ENCODE measurements around the gene CLEC3B. TPM values are rescaled to one million over a fixed set of nuclear protein-coding genes. Genes with fewer than 3 reads are reported as not detected.
"Not testable (repeated sequence)": the region's sequence is repeated elsewhere in the genome, so short reads cannot be mapped to it uniquely, and the experiment has no call there.

Gene CLEC3B, protein sequence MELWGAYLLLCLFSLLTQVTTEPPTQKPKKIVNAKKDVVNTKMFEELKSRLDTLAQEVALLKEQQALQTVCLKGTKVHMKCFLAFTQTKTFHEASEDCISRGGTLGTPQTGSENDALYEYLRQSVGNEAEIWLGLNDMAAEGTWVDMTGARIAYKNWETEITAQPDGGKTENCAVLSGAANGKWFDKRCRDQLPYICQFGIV
- not detected for polyA plus RNA-seq (2012; ENCODE audit: low read depth, missing spikeins)

DNA sequence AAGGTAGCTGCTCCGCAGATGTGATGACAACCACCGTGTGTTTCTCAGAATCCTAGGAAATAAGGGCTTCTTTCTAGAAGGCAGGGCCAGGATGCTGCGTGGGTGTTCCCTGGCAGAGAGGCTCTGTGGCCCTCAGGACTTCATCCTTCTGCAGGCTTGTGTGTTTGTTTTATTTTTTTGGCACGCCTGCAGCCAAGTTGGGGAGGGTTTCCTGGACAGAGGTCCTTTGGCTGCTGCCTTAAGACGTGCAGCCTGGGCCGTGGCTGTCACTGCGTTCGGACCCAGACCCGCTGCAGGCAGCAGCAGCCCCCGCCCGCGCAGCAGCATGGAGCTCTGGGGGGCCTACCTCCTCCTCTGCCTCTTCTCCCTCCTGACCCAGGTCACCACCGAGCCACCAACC, at the start of gene CLEC3B:
Gene CLEC3B (plus strand): TSS at position 266 of the 400 bp plus-strand sequence. CDS start 60 bp downstream, at position 326.
- DNase-seq (ENCODE audit: insufficient read length, low spot score): no peak

DNA sequence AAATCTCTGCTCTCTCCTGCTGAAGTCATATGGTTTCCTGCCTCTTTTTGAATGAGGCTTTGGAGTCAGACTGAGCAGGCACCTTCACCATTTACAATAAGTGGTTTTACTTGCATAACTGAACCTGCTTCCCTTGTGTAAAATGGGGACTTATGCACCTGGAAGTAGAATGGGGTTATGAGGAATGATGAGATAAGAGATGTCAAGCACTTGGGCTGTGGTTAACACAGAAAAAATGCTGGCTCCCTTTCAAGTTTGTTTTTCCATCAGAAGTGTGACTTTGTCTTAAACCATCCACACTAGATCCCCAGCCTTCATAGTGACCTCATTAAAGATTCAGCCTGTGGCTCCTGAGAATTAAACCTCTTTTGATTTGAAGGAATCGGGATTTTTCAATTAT, 44.9 kb upstream of the CLEC3B start:
- DNase-seq (ENCODE audit: insufficient read length, low spot score) (no peak), FAIRE-seq (no peak)
- TF ChIP-seq TAF1 (IDR thresholded peaks at IDR 0.05; ENCODE audit: low read depth, low read length): no peak
- no peak for TF ChIP-seq SPI1 (IDR thresholded peaks at IDR 0.05; ENCODE audit: low read depth, low read length)
- TF ChIP-seq POLR2AphosphoS5 (IDR thresholded peaks at IDR 0.05; ENCODE audit: low read depth, low read length): no peak
- TF ChIP-seq PAX5 (IDR thresholded peaks at IDR 0.05; ENCODE audit: insufficient read depth, low read length, severe bottlenecking): no peak
- TF ChIP-seq POU2F2 (IDR thresholded peaks at IDR 0.05; ENCODE audit: low read depth, low read length): no peak
- TF ChIP-seq POLR2A (IDR thresholded peaks at IDR 0.05; ENCODE audit: low read depth, low read length): no peak

More for the DNA sequence above, at the start of gene CLEC3B:
- FAIRE-seq: no peak
- TF ChIP-seq POLR2AphosphoS5 (IDR thresholded peaks at IDR 0.05; ENCODE audit: low read depth, low read length) (no peak), SPI1 (IDR thresholded peaks at IDR 0.05; ENCODE audit: low read depth, low read length) (no peak), POU2F2 (IDR thresholded peaks at IDR 0.05; ENCODE audit: low read depth, low read length) (no peak), PAX5 (IDR thresholded peaks at IDR 0.05; ENCODE audit: insufficient read depth, low read length, severe bottlenecking) (no peak), TAF1 (IDR thresholded peaks at IDR 0.05; ENCODE audit: low read depth, low read length) (no peak)

DNA sequence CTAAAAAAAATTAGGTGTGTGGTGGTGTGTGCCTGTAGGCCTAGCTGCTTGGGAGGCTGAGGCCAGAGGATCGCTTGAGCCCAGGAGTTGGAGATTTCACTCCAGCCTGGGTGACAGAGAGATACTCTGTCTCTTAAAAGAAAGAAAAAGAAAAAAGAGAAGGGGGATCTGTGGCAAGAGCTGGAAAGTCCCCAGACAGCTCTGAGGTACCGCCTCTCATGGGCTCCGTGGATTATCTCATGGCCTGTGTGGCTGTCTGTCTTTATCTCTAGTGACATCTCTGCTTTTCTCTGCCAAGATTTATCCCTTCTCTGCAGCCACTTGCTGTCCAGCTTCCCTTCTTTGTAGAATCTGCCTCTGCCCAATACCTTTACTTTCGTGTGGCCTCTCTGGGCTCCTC, 44.4 kb upstream of the CLEC3B start:
- DNase-seq (ENCODE audit: insufficient read length, low spot score) (no peak), FAIRE-seq (no peak)
- no peak for TF ChIP-seq PAX5 (IDR thresholded peaks at IDR 0.05; ENCODE audit: insufficient read depth, low read length, severe bottlenecking)
- peak; percentile 55 for TF ChIP-seq SPI1 (IDR thresholded peaks at IDR 0.05; ENCODE audit: low read depth, low read length)

DNA sequence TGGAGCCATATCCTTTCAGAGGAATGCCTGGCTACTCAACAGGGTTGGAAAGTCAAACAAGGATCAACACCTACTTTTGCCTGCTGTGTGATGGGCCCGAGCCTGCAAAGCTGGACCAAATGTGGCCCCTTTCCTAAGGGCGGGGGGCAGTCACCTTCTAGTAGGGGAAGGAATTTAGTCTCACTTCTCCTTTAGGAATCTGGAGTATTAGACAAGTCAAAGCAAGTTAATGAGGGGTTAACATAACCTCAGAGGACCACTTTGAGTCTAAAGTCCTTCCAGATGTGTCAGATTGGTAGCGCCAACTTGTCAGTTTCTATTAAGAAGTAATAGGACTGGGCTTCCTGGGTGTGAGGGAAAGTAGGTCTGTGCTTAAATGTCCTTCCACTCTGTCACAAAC, 43.3 kb upstream of the CLEC3B start:
- DNase-seq (ENCODE audit: insufficient read length, low spot score) (no peak), FAIRE-seq (no peak)
- peak; percentile 27; the same call in 1 of the 2 replicates for TF ChIP-seq SPI1 (IDR thresholded peaks at IDR 0.05; ENCODE audit: low read depth, low read length)
- TF ChIP-seq TAF1 (IDR thresholded peaks at IDR 0.05; ENCODE audit: low read depth, low read length): no peak

DNA sequence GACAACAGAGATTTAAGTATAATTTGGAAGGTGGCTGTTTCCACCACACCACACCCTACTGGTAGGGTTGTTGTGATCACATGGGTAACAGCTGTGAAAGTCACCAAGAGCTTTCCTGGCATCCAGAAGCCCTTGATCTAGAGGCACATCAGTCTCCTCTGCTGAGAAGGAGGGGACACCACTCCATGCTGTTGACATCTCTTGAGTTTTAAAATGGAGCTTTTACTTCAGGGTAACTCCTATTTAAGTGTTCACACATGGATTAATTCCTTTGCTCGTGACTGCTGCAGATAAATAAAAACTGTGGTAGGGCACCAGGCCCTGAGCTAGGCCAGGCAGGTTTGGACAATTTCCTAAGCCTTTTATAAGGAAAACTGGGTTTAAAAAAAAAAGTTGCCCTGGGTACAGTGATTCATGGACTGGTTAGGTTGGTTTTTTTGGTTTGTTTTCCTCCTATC, 42.6 kb upstream of the CLEC3B start:
- no peak for DNase-seq (ENCODE audit: insufficient read length, low spot score)
- FAIRE-seq: no peak
- TF ChIP-seq POU2F2 (IDR thresholded peaks at IDR 0.05; ENCODE audit: low read depth, low read length) (no peak), POLR2AphosphoS5 (IDR thresholded peaks at IDR 0.05; ENCODE audit: low read depth, low read length) (no peak), TAF1 (IDR thresholded peaks at IDR 0.05; ENCODE audit: low read depth, low read length) (no peak), POLR2A (IDR thresholded peaks at IDR 0.05; ENCODE audit: low read depth, low read length) (no peak), SPI1 (IDR thresholded peaks at IDR 0.05; ENCODE audit: low read depth, low read length) (no peak), PAX5 (IDR thresholded peaks at IDR 0.05; ENCODE audit: insufficient read depth, low read length, severe bottlenecking) (no peak)

DNA sequence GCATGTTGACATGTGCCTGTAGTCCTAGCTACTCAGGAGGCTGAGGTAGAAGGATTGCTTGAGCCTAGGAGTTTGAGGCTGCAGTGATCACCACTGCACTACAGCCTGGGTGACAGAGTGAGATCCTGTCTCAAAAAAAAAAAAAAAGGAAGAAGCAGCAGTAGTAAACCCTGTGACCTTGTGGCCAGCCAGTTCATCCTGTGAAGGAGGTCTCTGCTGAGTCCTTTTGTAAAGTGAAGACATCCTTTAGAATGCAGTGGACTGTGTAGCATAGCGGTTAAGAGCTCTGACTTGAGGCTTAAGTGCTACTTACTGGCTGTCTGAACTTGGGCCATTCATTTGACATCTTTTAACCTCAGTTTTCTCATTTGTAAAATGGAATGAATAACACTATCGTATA, 41.8 kb upstream of the CLEC3B start:
- TF ChIP-seq POU2F2 (IDR thresholded peaks at IDR 0.05; ENCODE audit: low read depth, low read length) (no peak), POLR2AphosphoS5 (IDR thresholded peaks at IDR 0.05; ENCODE audit: low read depth, low read length) (no peak), TAF1 (IDR thresholded peaks at IDR 0.05; ENCODE audit: low read depth, low read length) (no peak), PAX5 (IDR thresholded peaks at IDR 0.05; ENCODE audit: insufficient read depth, low read length, severe bottlenecking) (no peak), POLR2A (IDR thresholded peaks at IDR 0.05; ENCODE audit: low read depth, low read length) (no peak), SPI1 (IDR thresholded peaks at IDR 0.05; ENCODE audit: low read depth, low read length) (no peak)
- FAIRE-seq (no peak), DNase-seq (ENCODE audit: insufficient read length, low spot score) (no peak)

DNA sequence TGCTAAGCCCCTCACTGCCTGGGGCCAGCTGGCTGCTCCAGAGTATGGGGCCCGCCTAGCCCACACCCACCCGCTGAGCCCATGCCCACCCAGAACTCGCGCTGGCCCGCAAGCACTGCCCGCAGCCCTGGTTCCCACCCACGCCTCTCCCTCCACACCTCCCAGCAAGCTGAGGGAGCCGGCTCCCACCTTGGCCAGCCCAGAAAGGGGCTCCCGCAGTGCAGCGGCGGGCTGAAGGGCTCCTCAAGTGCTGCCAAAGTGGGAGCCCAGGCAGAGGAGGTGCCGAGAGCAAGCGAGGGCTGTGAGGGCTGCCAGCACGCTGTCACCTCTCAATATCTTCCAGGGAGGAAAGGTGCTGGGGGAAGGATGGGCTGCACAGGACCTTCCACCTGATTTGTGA, 39.8 kb upstream of the CLEC3B start:
- FAIRE-seq; DNase-seq (ENCODE audit: insufficient read length, low spot score): not testable (repeated sequence)

DNA sequence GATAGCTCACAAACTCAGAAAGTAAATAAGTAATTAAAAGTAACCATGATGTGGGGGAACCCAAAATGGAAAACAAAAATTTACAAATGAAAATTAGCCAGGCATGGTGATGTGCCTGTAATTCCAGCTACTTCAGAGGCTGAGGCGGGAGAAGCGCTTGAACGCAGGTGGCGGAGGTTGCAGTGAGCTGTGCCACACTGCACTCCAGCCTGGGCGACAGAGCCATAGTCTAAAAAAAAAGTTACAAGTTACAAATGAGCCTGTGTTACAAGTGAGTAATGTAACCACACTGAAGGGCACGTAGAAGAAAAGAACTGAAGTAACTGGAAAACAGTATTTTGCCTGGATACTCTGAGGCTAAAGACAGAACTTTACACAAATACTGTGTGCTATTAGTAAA, 38.8 kb upstream of the CLEC3B start:
- FAIRE-seq: no peak
- TF ChIP-seq PAX5 (IDR thresholded peaks at IDR 0.05; ENCODE audit: insufficient read depth, low read length, severe bottlenecking) (no peak), POU2F2 (IDR thresholded peaks at IDR 0.05; ENCODE audit: low read depth, low read length) (no peak), SPI1 (IDR thresholded peaks at IDR 0.05; ENCODE audit: low read depth, low read length) (no peak), TAF1 (IDR thresholded peaks at IDR 0.05; ENCODE audit: low read depth, low read length) (no peak), POLR2A (IDR thresholded peaks at IDR 0.05; ENCODE audit: low read depth, low read length) (no peak), POLR2AphosphoS5 (IDR thresholded peaks at IDR 0.05; ENCODE audit: low read depth, low read length) (no peak)
- DNase-seq (ENCODE audit: insufficient read length, low spot score): no peak

DNA sequence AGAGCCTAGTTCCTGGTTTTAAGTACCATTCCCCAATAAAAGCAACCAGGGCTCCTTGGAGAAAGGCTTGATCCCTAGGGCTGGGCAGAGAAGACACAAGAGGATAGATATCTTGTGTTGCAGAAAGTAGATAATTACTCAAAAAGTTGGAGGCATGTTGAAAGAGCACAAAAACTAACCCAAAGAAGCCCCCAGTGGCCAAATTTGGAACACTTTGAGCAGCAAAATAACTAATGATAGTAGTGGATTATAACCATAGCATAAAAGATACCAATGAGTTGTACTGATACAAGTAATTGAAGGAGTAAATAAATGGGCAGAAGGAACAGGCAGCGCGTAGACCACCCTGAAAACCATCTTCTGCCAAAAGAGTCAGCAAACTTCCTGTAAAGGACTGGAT, 38.0 kb upstream of the CLEC3B start:
- no peak for DNase-seq (ENCODE audit: insufficient read length, low spot score)
- TF ChIP-seq TAF1 (IDR thresholded peaks at IDR 0.05; ENCODE audit: low read depth, low read length) (no peak), POLR2A (IDR thresholded peaks at IDR 0.05; ENCODE audit: low read depth, low read length) (no peak)
- no peak for FAIRE-seq

DNA sequence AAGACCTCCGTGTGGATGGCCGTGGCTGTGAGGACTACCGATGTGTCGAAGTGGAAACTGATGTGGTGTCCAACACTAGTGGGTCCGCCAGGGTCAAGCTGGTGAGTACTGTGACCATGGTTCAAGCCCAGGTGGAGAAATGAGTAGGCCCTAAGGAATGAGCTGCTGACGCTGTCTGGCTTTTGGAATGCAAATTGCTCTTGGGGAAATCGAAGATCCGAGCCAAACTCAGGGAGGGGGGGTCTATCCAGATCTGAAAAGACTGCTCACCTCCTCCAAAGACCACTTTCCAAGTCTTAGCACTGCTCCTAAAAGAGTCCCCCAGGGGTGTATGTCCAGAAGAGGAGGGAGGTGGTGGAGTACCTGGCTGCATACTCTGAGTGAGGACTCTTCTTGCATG, 37.0 kb upstream of the CLEC3B start:
- no peak for TF ChIP-seq PAX5 (IDR thresholded peaks at IDR 0.05; ENCODE audit: insufficient read depth, low read length, severe bottlenecking)
- FAIRE-seq: no peak

DNA sequence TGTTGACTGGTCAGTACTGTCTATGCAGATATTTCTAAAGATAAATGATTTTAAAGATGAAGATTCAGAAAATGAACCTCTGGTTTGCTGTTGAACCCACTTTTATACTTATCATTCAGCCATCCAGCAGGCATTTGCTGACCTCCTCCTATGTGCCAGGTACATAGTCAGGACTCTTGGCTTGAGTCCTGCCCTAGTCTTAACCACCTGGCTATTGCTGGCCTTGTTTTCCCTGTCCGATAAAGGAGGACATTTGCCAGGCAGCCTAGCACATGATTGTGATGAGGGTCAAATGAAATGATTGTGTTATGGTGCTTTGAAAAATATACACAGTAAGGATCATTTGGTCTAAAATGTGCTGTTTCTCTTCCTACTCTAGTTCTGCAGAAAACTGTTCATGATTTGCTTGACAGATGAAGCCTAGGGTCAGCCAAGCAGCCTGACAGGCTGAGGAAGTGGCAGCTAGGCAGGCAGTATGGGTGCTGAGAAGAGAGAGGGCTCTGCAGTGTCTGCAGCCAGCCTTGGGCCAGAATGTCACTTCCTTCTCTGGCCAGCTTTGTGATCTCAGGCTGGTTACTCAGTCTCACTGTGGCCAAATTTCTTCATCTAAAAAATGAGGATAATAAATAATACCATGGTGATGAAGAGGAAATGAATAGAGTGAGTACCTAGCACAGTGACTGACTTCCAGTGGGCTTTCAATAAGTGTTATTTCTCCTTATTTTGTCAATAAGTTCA, 36.3 kb upstream of the CLEC3B start:
- DNase-seq (ENCODE audit: insufficient read length, low spot score): no peak
- TF ChIP-seq POLR2AphosphoS5 (IDR thresholded peaks at IDR 0.05; ENCODE audit: low read depth, low read length) (no peak), PAX5 (IDR thresholded peaks at IDR 0.05; ENCODE audit: insufficient read depth, low read length, severe bottlenecking) (no peak), POU2F2 (IDR thresholded peaks at IDR 0.05; ENCODE audit: low read depth, low read length) (no peak), TAF1 (IDR thresholded peaks at IDR 0.05; ENCODE audit: low read depth, low read length) (no peak), POLR2A (IDR thresholded peaks at IDR 0.05; ENCODE audit: low read depth, low read length) (no peak), SPI1 (IDR thresholded peaks at IDR 0.05; ENCODE audit: low read depth, low read length) (no peak)
- FAIRE-seq: peak; percentile 47

More for the DNA sequence above, 37.0 kb upstream of the CLEC3B start:
- no peak for DNase-seq (ENCODE audit: insufficient read length, low spot score)

Measured in GM12891 (cell line).